ENCODE measurements around the gene HCRTR2. TPM values are rescaled to one million over a fixed set of nuclear protein-coding genes. Genes with fewer than 3 reads are reported as not detected.
A peak's percentile ranks its signal among the peaks of the same experiment; 100 is the strongest.
"Not testable (repeated sequence)": the region's sequence is repeated elsewhere in the genome, so short reads cannot be mapped to it uniquely, and the experiment has no call there.

Gene HCRTR2
- total RNA-seq, 2 experiments from 2014 or later = not detected

DNA sequence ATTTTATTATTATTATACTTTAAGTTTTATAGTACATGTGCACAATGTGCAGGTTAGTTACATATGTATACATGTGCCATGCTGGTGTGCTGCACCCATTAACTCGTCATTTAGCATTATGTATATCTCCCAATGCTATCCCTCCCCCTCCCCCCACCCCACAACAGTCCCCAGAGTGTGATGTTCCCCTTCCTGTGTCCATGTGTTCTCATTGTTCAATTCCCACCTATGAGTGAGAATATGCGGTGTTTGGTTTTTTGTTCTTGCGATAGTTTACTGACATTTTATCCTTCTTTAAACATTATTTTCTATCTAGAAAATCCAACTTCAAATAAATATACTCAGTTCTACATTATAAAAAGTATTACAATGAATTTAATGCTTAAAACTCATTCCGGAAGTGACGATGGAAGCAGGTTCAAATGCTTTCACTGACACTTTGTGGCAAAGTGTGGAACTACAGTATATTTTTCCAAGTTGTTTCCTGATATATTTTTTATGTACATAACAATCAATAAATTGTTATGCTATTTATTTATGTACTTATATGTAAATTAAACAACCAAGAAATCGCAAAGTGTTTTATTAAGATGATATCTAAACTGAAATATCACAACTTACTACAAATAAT lies 66.8 kb downstream of the HCRTR2 start:
- DNase-seq, POLR2A ChIA-PET: not testable (repeated sequence)

DNA sequence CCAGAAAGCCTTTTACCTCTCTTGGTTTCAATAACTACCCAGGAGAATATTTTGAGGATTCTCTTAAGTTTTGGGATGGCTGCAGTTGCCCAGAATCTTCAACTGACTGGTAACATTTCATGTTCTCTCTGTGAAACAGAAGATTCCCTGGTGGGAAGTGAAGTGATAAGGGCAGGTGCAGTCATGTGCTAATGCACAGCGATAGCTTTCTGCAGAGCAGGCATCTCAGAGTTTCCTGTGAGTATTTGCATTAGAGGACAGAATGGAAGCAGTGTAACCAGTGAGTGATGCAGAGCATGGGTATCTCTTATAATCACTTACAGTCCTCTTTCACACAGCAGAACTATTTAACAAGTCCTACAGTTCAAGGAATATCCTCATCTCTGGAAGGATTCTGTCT lies 76.1 kb downstream of the HCRTR2 start:
- no peak overlapping the region for H3K4me3 Mint-ChIP-seq
- ATAC-seq = no peak
- H3K4me1 Mint-ChIP-seq = no peaks in the 10 kb centered on the region
- CTCF ChIA-PET = no interaction called here
- no peaks in the 10 kb centered on the region for H3K36me3 Mint-ChIP-seq (ENCODE audit: low read depth)
- no peaks in the 10 kb centered on the region for H3K27me3 Mint-ChIP-seq
- DNase-seq = no peak
- intact Hi-C loops (cut with DNase I, micrococcal nuclease) = no loop called here
- no peak overlapping the region for H3K27ac Mint-ChIP-seq
- POLR2A ChIA-PET = no interaction called here
- H3K9me3 Mint-ChIP-seq (ENCODE audit: low read depth) = peaks cover 4% of the 10 kb centered on the region

More for the DNA sequence above, 66.8 kb downstream of the HCRTR2 start:
- H3K4me3 Mint-ChIP-seq; H3K36me3 Mint-ChIP-seq (ENCODE audit: low read depth); H3K4me1 Mint-ChIP-seq; CTCF ChIA-PET; H3K27ac Mint-ChIP-seq; ATAC-seq; H3K9me3 Mint-ChIP-seq (ENCODE audit: low read depth); H3K27me3 Mint-ChIP-seq: not testable (repeated sequence)
- intact Hi-C loops (cut with DNase I, micrococcal nuclease) = loop anchor here (5.0 to 10.0 kb wide), 3 partner anchors 524 to 1264 kb away; no protein-coding TSS in a partner anchor

DNA sequence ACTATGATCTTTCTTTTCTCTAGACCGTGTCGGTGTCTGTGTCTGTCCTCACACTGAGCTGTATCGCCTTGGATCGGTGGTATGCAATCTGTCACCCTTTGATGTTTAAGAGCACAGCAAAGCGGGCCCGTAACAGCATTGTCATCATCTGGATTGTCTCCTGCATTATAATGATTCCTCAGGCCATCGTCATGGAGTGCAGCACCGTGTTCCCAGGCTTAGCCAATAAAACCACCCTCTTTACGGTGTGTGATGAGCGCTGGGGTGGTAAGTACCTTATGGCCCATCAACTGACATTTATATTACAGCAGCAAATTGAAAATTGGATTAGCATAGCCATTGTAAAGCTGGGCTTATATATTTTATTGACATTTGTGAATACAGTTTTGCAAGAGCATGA lies 80.8 kb downstream of the HCRTR2 start:
- no peak for DNase-seq
- CTCF ChIA-PET = no interaction called here
- peaks cover 2% of the 10 kb centered on the region for H3K9me3 Mint-ChIP-seq (ENCODE audit: low read depth)
- no peak overlapping the region for H3K27ac Mint-ChIP-seq
- H3K36me3 Mint-ChIP-seq (ENCODE audit: low read depth) = no peaks in the 10 kb centered on the region
- H3K4me3 Mint-ChIP-seq = no peak overlapping the region
- H3K4me1 Mint-ChIP-seq = no peaks in the 10 kb centered on the region
- POLR2A ChIA-PET = no interaction called here
- no peaks in the 10 kb centered on the region for H3K27me3 Mint-ChIP-seq
- intact Hi-C loops (cut with DNase I, micrococcal nuclease) = no loop called here
- no peak for ATAC-seq

DNA sequence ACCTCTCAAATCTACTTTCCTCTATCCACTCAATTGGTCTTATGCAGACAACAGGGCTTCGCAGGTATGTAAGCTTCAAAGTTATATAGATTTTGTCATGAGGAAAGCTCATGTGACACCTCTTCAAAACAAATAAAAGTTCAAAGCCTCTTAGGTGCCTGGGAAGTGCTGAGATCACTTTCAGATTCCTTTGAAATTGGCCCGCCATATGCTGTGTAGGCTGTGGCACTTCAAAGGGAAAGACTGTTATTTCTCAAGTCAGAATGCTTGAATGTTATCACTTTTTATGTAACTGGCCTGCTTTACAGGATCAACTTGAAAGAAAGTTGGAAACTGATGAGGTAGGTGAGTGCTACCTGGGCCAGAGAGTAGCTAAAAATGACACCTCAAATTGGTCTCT lies 85.9 kb downstream of the HCRTR2 start:
- no peaks in the 10 kb centered on the region for H3K27me3 Mint-ChIP-seq
- no peaks in the 10 kb centered on the region for H3K36me3 Mint-ChIP-seq (ENCODE audit: low read depth)
- no peak for DNase-seq
- ChIA-PET POLR2A (no interaction called here), CTCF (interaction anchor here (0.6 kb wide), 1 partner anchor 1538 kb away, joined by 3 read pairs; no protein-coding TSS in a partner anchor)
- no peak for ATAC-seq
- H3K4me3 Mint-ChIP-seq = no peak overlapping the region
- intact Hi-C loops (cut with DNase I, micrococcal nuclease) = no loop called here
- no peak overlapping the region for H3K27ac Mint-ChIP-seq
- no peaks in the 10 kb centered on the region for H3K4me1 Mint-ChIP-seq
- no peaks in the 10 kb centered on the region for H3K9me3 Mint-ChIP-seq (ENCODE audit: low read depth)

DNA sequence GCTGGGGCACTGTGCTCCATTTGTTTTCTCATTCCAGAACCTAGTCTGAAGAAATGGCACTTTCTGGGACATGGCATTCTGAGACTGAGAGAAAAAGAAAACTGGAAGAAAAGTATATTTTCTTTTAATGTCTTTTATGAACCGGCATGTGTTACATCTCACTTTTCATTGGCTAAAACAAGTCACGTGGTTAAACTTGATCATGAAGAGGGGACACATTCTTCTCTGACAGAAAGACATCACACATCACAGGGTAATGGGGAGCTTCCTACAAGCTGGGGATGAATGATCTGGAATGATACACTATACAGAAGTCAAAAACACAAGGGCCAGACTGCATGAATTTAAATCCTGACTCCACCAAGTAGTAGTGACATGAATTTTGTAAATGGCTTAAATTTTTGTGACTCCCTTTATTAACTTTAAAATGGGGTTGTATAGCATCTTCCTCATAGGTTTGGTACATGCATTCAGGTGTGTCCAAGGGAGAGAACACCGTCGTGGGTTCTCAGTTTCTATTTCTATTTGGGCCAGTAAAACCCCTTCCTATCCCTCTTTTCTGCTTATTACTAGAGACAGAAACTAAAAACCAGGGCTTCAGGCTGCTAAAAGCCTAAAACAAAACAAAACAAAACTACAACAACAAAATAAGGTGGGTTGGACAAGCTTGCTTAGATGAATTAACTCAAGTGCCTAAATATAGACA lies 91.2 kb downstream of the HCRTR2 start:
- intact Hi-C loops (cut with DNase I, micrococcal nuclease) = no loop called here
- H3K27me3 Mint-ChIP-seq = no peaks in the 10 kb centered on the region
- ChIA-PET POLR2A (no interaction called here), CTCF (no interaction called here)
- peaks cover 5% of the 10 kb centered on the region for H3K9me3 Mint-ChIP-seq (ENCODE audit: low read depth)
- H3K36me3 Mint-ChIP-seq (ENCODE audit: low read depth) = no peaks in the 10 kb centered on the region
- no peak overlapping the region for H3K27ac Mint-ChIP-seq
- H3K4me3 Mint-ChIP-seq = no peak overlapping the region
- DNase-seq = no peak
- no peaks in the 10 kb centered on the region for H3K4me1 Mint-ChIP-seq
- no peak for ATAC-seq

DNA sequence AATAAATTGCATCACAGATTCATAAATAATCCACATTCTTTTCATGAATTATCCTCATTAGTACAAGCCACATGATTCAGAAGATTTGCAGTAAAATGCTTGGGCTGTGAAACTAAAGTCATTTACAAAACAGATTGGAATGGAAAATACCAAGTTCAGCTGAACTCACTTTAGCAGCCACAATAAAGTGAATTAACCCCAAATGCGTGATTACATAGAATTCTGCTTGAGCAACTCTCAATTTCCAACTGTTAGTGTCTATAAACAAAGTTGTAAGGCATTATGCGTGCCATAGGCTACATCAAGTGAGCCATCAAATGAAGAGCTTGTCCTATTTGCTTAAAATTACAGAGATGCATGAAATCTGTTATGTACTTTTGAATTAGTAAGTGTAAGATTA lies 92.6 kb downstream of the HCRTR2 start:
- intact Hi-C loops (cut with DNase I, micrococcal nuclease) = no loop called here
- Mint-ChIP-seq H3K27ac (no peak overlapping the region), H3K27me3 (no peaks in the 10 kb centered on the region), H3K9me3 (ENCODE audit: low read depth) (peaks cover 5% of the 10 kb centered on the region), H3K36me3 (ENCODE audit: low read depth) (no peaks in the 10 kb centered on the region), H3K4me3 (no peak overlapping the region), H3K4me1 (no peaks in the 10 kb centered on the region)
- CTCF ChIA-PET = no interaction called here
- ATAC-seq (no peak), DNase-seq (no peak)
- POLR2A ChIA-PET = no interaction called here

DNA sequence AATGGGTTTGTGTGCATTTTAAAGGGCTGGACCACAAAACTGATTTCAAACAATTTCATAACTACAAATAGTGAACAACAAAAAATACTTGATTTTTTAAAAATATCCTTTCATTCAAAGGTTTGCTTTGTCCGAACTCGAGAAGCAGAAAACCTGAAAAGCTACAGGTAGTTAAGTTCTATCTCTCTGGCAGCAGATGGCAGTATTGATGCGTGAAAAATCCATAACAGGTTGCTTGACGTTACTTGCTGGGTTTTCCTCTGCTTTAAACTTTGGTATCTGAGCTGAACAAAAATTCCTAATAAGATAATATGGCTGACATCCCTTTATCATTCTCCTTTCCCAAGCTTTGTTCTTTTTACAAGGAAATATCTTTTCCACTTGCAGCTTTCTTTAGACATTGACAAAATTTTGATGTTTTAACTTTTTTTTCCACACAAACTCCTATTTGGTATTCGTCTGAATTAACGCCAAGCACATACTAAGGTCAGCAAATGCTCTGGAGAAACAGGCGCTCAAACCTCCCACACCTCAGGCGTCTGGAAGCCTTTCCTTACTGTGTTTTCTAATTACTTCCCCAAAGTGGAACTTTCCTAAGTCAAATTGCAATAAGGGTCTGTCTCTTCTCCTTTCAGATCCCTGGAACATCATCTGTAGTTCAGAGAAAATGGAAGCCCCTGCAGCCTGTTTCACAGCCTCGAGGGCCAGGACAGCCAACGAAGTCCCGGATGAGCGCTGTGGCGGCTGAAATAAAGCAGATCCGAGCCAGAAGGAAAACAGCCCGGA lies 102.6 kb downstream of the HCRTR2 start:
- ChIA-PET POLR2A (interaction anchor here (0.6 kb wide), 1 partner anchor 313 kb away, joined by 15 read pairs; no protein-coding TSS in a partner anchor), CTCF (interaction anchor here (0.7 to 1.3 kb wide), 3 partner anchors 10 to 1016 kb away, joined by 3 to 7 read pairs (median 5); no protein-coding TSS in a partner anchor)
- Mint-ChIP-seq H3K9me3 (ENCODE audit: low read depth) (no peaks in the 10 kb centered on the region), H3K4me3 (no peak overlapping the region), H3K27me3 (no peaks in the 10 kb centered on the region), H3K27ac (no peak overlapping the region), H3K4me1 (no peaks in the 10 kb centered on the region), H3K36me3 (ENCODE audit: low read depth) (no peaks in the 10 kb centered on the region)
- intact Hi-C loops (cut with DNase I, micrococcal nuclease) = loop anchor here in 1 of 2 experiments (2.0 to 5.0 kb wide), 2 partner anchors 610 to 1015 kb away; no protein-coding TSS in a partner anchor
- DNase-seq (peak; percentile 21), ATAC-seq (no peak)

DNA sequence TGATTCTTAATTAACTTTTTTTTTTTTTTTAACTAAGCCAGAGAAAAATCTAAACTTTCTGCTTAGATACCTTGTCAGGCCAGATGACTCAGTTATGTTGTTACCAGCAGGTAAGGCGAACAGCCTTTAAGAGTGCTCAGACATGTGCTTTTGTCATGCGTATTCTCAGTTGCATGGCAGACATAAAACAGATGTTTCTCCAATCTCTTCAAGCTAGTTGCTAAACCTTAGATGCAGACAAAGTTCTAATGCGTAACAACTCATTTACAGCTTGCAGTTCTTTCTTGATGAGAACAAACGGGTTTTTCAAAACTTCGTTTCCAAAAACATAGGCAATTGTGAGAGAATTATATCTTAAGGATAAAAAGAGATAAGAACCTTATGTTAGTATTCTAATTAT lies 103.3 kb downstream of the HCRTR2 start:
- CTCF ChIA-PET = no interaction called here
- Mint-ChIP-seq H3K9me3 (ENCODE audit: low read depth) (no peaks in the 10 kb centered on the region), H3K36me3 (ENCODE audit: low read depth) (no peaks in the 10 kb centered on the region), H3K4me1 (no peaks in the 10 kb centered on the region), H3K27ac (no peak overlapping the region), H3K27me3 (no peaks in the 10 kb centered on the region), H3K4me3 (no peak overlapping the region)
- intact Hi-C loops (cut with DNase I, micrococcal nuclease) = loop anchor here in 1 of 2 experiments (2.0 to 5.0 kb wide), 2 partner anchors 609 to 1015 kb away; no protein-coding TSS in a partner anchor
- no peak for DNase-seq
- POLR2A ChIA-PET = no interaction called here
- no peak for ATAC-seq

DNA sequence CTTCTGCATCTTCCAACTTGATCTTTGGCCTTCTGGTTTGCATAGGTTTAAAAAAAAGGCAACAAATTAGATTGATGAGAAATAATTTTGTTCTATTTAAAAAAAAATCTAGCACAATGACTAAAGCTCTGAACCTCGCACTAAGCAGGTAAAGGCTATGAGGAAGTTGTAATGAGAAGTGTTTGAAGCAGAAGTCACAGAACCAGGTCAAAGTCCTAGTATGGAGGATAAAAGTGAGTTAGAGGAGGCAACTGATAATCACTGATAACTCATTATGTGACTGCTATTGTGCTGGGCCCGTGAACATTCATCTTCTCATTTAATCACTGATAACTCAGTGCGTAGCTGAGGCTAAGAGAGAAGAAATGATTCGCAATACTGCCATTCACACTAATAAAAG lies 106.9 kb downstream of the HCRTR2 start:
- DNase-seq (no peak), ATAC-seq (no peak)
- Mint-ChIP-seq H3K4me1 (no peaks in the 10 kb centered on the region), H3K27me3 (no peaks in the 10 kb centered on the region), H3K4me3 (no peak overlapping the region), H3K27ac (no peak overlapping the region), H3K36me3 (ENCODE audit: low read depth) (no peaks in the 10 kb centered on the region), H3K9me3 (ENCODE audit: low read depth) (no peaks in the 10 kb centered on the region)
- intact Hi-C loops (cut with DNase I, micrococcal nuclease) = no loop called here
- ChIA-PET CTCF (no interaction called here), POLR2A (no interaction called here)

DNA sequence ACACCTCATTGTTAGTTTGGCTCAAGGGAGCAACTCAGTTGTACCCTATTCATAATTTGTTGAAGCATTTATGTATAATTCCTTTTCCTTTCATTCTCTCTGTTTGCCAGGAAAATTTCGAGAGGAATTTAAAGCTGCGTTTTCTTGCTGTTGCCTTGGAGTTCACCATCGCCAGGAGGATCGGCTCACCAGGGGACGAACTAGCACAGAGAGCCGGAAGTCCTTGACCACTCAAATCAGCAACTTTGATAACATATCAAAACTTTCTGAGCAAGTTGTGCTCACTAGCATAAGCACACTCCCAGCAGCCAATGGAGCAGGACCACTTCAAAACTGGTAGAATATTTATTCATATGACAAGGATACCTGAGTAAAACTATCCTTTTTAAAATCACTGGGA lies 107.8 kb downstream of the HCRTR2 start:
- Mint-ChIP-seq H3K36me3 (ENCODE audit: low read depth) (no peaks in the 10 kb centered on the region), H3K27ac (no peak overlapping the region), H3K4me1 (no peaks in the 10 kb centered on the region), H3K4me3 (no peak overlapping the region), H3K9me3 (ENCODE audit: low read depth) (no peaks in the 10 kb centered on the region), H3K27me3 (no peaks in the 10 kb centered on the region)
- ChIA-PET POLR2A (no interaction called here), CTCF (interaction anchor here (0.6 to 1.1 kb wide), 3 partner anchors 11 to 325 kb away, joined by 3 read pairs; no protein-coding TSS in a partner anchor)
- intact Hi-C loops (cut with DNase I, micrococcal nuclease) = no loop called here
- DNase-seq = no peak
- no peak for ATAC-seq

DNA sequence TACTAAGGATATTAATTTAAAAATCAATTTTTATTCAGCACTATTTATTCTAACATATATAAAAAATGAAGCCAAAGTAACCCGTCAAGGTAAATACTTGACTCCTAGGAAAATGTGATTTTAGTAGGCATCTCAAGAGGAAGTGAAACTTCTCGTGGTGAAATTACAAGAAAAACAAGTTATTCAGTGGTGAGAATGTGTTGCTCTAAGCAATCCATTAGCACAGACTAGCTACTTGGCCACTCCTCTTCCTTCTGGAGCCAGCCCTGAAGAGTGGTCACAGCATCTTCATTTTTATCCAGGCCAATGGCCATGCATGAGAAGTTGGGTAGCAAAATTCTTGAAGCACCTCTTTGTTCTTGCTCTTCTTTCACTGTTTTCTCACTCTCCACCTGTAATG lies 112.5 kb downstream of the HCRTR2 start:
- DNase-seq (no peak), ATAC-seq (no peak)
- no peak overlapping the region for H3K27ac Mint-ChIP-seq
- H3K4me1 Mint-ChIP-seq = no peaks in the 10 kb centered on the region
- no peaks in the 10 kb centered on the region for H3K9me3 Mint-ChIP-seq (ENCODE audit: low read depth)
- intact Hi-C loops (cut with DNase I, micrococcal nuclease) = no loop called here
- no peak overlapping the region for H3K4me3 Mint-ChIP-seq
- CTCF ChIA-PET = interaction anchor here (1.0 to 1.9 kb wide), 2 partner anchors 10 to 1006 kb away, joined by 3 to 5 read pairs; no protein-coding TSS in a partner anchor
- no peaks in the 10 kb centered on the region for H3K36me3 Mint-ChIP-seq (ENCODE audit: low read depth)
- H3K27me3 Mint-ChIP-seq = no peaks in the 10 kb centered on the region
- POLR2A ChIA-PET = no interaction called here
